GM12872 (cell line): ENCODE measurements around the gene CAST.

Experiments
- TF ChIP-seq, protein P1 (sequence below): IDR thresholded peaks from 3 replicates; pipeline ENCODE4 v1.5.1; 2011; ENCODE audit warnings: low read depth, mild to moderate bottlenecking, low read length, moderate library complexity; ENCODE audit not compliant: insufficient read depth

The CAST gene

DNA sequence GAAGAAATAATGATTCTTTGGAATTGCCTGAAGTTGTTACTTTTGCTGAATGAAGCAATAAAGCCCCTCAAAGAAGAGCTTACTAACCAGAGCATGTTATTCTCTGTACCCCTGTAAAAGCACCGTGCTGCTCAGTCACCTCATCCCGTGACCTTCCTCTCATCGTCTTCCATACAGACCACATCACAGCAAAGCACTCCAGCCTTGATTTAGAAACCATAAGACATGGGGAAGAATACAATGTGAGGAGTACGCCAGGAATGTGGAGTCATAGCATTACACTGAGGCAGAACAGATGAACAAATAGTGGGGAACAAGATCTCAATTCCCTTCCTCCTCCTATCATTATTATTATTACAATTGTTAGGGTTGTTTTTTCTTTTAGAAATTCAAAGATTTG lies 96.4 kb downstream of the CAST start:
- TF ChIP-seq, protein P1, sequence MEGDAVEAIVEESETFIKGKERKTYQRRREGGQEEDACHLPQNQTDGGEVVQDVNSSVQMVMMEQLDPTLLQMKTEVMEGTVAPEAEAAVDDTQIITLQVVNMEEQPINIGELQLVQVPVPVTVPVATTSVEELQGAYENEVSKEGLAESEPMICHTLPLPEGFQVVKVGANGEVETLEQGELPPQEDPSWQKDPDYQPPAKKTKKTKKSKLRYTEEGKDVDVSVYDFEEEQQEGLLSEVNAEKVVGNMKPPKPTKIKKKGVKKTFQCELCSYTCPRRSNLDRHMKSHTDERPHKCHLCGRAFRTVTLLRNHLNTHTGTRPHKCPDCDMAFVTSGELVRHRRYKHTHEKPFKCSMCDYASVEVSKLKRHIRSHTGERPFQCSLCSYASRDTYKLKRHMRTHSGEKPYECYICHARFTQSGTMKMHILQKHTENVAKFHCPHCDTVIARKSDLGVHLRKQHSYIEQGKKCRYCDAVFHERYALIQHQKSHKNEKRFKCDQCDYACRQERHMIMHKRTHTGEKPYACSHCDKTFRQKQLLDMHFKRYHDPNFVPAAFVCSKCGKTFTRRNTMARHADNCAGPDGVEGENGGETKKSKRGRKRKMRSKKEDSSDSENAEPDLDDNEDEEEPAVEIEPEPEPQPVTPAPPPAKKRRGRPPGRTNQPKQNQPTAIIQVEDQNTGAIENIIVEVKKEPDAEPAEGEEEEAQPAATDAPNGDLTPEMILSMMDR: no peak

DNA sequence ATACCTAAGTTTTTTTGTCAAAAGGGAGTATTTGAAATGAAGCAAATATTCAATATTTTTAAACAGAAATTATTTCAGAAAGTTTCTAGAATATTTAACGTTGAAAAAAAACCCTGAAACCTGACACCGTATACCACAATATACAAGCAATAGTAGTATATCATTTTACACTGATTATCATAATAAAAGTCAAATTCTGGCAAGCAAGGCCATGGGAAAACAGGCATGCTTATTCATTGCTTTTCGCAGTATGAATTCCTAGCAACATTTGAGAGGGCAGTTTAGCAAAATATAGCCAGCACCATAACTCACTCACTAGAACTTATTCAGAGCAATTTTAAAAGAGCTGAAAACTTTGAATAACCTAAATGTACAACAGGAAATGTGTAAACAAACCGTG lies 99.4 kb downstream of the CAST start:
- TF ChIP-seq, protein P1: no peak

DNA sequence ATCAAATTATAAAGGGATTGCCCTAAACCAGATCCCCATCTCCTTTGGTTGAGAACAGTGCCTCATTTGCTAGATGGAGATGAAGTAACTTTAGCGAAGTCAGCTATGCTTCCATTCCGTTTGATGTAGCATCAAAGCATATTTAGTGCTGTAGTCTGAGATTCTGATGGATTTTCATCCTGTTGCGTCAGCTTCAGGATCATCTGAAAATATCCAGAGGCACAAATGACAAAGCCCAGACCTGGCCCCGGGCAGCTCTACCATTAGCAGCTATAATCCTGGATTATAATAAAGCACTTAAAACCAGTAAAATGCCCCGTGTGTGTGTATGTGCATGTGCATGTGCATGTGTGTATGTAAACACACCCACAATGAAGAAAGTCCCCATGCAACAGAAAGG lies 100.8 kb downstream of the CAST start:
- TF ChIP-seq, protein P1: no peak

DNA sequence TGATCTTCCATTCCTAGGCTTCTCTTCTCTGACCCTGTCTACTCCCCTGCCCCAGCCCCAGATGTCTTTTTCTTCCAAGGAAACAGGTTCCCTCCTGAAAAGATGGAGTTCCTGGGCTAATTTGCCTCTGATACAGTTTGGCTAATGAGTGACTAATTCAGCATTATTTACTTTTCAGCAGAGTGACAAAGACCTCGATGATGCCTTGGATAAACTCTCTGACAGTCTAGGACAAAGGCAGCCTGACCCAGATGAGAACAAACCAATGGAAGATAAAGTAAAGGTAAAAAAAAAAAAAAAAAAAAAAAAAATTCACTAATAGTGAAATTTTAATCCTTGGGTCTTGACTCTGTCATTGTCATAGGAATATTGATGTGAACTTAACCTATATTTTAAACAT lies 102.9 kb downstream of the CAST start:
- TF ChIP-seq, protein P1: no peak

DNA sequence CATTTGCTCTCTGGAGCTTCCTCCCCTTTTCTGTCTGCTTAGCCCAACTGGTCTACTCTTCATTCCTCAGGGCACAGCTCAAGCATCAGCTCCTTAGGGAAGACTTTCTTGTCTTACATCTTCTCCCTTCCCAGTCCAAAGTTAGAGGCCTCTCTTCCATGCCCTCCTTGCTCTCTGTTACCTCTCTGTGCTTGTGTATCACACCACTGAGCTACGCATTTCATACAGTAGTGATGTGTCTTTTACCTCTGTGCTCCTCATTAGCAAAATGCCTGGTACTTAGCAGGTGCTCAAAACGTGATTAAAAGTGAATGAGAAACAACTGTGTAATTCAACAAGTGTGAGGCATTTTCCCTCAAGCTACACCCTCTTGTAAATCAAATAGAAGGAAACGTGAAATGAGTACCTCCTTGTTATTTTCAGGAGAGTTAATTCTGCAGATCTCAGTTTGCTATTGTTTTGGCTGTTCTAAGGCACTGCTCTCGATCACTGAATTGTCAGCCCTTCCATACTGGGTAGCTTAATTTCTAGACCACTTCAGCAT lies 106.6 kb downstream of the CAST start:
- TF ChIP-seq, protein P1: no peak

DNA sequence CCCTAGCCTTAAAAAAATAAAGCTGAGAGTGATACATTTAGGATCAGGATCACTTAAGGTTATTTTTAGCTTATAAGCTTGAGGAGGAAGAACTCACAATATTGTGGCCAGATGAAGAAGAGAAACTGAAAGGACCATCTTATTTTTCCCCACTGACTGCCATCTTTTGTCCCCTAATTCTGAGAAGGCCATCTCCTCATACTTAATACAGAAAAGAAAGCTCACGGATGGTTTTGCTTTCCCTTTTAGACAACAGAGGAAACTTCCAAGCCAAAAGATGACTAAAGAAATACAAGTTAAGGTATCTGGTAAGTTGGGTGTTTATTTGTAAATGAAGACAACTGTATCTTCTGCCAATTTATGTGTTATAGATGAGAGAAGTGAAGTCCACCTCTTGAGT lies 109.2 kb downstream of the CAST start:
- TF ChIP-seq, protein P1: no peak

DNA sequence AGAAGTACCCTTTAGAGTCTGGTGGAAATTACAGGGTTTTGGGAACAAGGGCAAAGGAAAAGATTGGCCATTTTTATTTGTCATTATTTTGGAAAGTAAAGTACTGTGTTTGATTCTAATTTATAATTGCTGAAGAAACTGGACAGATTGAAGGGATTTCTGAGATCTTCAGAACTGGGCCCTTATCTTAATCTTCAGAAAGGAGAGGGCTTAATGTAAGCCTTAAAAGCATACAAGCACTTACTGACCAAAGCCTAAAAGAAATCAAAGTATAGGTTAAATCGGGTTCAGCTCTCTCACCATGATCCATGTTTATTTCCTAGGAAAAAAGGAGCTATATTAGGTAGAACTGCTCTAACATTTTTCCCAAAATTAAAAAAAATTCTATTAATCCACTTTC lies 109.9 kb downstream of the CAST start:
- TF ChIP-seq, protein P1: no peak

DNA sequence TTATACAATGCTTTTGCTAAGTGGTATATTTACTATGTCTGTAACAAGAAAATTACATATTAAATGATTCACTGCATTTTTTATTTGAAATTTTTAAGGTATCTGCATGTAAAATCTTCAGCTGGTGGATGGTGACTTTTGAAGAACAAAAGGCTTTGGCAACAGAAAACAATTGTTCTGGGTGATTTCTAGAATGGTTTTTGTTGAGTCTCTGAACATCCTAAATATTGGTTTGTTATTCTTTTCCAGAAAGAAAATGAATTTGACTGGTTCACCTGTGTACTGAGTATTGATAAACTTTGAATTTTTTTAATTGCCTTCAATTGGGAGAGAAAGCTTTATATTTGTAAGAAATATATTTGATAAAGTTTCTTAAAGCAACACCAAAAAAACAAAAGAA lies 110.4 kb downstream of the CAST start:
- TF ChIP-seq, protein P1: no peak
